Measurements from ENCODE around the gene PI16.
A peak's percentile ranks its signal among the peaks of the same experiment; 100 is the strongest.

Gene PI16, protein sequence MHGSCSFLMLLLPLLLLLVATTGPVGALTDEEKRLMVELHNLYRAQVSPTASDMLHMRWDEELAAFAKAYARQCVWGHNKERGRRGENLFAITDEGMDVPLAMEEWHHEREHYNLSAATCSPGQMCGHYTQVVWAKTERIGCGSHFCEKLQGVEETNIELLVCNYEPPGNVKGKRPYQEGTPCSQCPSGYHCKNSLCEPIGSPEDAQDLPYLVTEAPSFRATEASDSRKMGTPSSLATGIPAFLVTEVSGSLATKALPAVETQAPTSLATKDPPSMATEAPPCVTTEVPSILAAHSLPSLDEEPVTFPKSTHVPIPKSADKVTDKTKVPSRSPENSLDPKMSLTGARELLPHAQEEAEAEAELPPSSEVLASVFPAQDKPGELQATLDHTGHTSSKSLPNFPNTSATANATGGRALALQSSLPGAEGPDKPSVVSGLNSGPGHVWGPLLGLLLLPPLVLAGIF

GRCh38 chr6:36954262-36954931, at the start of gene PI16:
Gene PI16 (plus strand): TSS chr6:36954738. CDS start chr6:36954761, 23 bp downstream.
- no peak for DNase-seq (ENCODE audit: low spot score)

DNA sequence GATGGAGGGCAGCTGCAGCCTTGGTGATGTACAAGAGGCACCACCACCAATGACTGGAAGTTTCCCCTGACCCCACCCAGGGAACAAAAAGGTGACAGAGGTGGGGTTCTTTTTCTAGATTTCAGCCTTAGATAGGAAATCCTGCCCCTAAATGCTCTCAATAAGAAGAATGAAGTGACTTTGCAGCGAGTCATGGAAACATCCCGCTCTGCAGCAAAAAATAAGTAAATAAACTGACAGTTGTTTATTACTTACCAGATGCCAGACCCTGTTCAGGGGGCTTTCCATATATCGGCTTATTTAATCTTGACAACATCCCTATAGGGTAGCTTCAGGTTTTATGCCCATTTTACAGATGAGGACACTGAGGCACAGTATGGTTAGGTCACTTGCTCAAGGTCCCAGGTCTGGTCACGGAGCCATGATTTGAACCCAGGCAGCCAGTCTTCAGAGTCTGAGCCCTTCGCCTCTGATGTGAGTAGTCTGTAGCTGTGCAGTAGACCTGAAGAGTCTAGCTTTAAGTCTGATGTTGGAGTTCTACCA, 49.6 kb upstream of the PI16 start:
- no peak for DNase-seq (ENCODE audit: low spot score)

- DNase-seq (ENCODE audit: low spot score): no peak
These were observed 47.8 kb upstream of the PI16 start for GRCh38 chr6:36906539-36907325.

- DNase-seq (ENCODE audit: low spot score): no peak
These were observed 46.8 kb upstream of the PI16 start for GRCh38 chr6:36907781-36908180.

DNA sequence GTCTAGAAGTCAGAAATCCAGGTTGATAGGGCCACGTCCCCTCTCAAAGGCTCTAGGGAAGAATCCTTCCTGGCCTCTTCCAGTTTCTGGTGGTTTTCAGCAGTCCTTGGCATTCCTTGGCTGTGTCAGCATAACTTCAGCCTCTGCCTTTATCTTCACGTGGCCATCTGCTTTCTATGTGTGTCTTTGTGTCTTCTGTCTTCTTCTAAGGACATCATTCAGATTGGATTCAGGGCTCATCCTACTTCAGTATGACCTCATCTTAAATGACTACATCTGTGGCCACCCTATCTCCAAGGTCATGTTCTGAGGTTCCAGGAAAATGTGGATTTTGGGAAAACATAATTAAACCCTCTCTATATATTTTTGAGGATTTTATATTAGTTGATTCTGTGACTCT, 45.8 kb upstream of the PI16 start:
- DNase-seq (ENCODE audit: low spot score): no peak

- no peak for DNase-seq (ENCODE audit: low spot score)
These were observed 42.5 kb upstream of the PI16 start for GRCh38 chr6:36912030-36912454.

DNA sequence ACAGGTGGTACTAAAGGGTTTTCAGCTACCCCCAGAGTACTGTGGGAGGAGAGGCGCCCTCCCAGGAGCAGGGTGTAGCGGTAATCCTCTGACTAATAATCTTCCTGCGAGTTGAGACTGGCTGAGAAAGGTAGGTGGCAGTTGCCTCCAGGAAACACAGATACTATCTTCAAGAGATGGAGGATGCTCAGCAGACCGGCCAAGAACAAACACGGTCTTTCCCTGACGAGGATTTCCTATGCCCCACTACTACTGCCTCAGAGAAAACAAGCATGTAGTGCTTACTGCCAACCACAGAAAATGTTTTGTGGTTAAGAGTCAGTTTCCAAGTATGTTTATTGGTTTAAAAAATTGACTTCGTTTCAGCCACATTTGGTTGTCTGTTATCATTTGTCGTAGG, 42.0 kb upstream of the PI16 start:
- no peak for DNase-seq (ENCODE audit: low spot score)

- no peak for DNase-seq (ENCODE audit: low spot score)
These were observed 41.5 kb upstream of the PI16 start for GRCh38 chr6:36913082-36913481.

DNA sequence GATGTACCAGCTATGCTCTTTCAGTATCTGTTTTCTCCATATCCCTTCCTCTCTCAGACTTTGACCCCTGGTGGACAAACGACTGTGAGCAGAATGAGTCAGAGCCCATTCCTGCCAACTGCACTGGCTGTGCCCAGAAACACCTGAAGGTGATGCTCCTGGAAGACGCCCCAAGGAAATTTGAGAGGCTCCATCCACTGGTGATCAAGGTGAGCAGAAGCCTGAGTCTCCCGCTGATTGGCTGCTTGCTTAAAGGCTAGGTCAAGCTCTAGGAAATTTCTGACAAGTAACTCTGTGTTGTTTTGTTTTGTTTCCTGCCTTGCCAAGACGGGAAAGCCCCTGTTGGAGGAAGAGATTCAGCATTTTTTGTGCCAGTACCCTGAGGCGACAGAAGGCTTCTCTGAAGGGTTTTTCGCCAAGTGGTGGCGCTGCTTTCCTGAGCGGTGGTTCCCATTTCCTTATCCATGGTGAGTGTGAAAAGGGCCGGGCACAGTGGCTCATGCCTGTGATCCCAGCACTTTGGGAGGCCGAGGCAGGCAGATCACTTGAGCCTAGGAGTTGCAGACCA, 40.2 kb upstream of the PI16 start:
- DNase-seq (ENCODE audit: low spot score): no peak

DNA sequence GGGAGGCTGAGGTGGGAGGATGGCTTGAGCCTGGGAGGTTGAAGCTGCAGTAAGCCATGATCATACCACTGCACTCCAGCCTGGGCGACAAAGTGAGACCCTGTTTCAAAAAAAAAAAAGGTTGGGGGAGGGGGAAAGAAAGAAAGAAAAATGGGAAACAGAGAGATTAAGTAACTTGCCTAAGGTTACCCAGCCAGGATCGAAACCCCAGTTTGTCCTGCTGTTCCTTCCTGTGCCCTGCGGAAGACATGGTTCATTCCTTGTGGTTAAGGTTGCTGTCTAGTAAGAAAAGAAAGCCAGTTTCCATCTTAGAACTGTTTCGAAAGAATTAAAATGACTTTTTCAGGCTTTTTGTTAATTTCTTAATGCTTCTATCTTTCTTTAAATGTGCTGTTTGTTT, 38.9 kb upstream of the PI16 start:
- DNase-seq (ENCODE audit: low spot score): no peak

DNA sequence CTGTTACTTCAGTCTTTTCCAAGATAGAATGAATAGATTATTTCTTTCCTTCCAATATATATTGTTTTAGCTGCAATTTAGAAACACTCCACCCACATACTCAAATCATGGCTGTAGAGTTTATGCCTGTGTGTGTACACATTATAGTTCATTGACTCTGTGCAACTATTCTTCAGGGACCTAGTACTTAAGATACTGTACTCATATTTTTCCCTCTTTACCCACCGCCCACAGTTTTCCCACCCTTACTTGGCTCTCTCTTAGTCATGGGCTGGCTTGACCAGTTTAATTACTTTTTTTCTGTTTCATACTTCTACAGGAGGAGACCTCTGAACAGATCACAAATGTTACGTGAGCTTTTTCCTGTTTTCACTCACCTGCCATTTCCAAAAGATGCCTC, 38.4 kb upstream of the PI16 start:
- DNase-seq (ENCODE audit: low spot score): no peak

DNA sequence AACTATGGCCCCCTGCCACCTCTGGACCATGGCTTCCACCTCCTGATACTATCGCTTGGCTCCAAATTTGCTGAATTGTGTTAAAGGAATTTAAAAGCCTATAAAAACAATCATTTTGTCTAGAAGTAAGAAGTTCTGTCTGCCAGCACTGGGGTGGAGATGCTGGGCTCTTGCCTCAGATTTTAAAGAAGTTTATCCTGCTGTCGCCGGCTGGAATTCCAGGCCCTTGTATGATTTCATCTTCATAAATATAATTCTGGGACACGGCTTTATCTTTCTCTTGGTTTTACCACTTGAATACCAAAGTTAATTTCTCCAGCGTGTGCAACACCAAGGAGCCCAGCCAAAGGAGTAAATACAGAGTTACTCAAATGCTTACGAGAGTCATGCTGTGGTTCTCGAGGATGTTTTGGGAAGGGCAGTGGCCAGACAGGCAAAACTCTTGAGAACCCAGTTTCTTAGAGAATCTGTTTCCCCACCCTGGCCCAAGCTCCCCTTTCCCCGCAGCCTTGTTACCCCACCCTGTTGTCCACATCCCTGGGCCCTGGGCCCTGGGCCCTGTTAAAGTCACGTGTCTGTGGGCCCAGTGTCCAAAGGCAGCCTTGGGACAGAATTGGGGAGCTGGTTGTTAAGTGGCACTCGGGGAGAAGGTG, 36.9 kb upstream of the PI16 start:
- no peak for DNase-seq (ENCODE audit: low spot score)

GRCh38 chr6:36920049-36920448, 34.5 kb upstream of the PI16 start:
- no peak for DNase-seq (ENCODE audit: low spot score)

DNA sequence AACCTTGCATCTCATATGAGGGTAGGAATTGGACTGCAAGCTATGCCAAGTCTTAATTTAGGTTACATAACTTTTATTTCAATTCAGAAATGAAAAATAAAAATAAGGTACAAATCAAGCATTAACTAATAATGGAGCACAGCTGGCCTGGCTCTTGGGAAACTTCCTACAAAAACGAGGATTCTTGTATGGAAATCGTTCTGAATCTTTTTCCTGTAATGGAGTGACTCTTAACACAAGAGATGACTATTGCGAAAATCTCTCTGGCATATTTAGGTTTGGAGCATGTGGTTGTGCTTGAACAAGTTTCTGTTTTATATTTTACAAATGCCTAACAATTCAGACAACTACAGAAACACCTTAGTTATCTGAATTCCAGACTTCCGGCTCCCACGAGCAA, 34.0 kb upstream of the PI16 start:
- no peak for DNase-seq (ENCODE audit: low spot score)

DNA sequence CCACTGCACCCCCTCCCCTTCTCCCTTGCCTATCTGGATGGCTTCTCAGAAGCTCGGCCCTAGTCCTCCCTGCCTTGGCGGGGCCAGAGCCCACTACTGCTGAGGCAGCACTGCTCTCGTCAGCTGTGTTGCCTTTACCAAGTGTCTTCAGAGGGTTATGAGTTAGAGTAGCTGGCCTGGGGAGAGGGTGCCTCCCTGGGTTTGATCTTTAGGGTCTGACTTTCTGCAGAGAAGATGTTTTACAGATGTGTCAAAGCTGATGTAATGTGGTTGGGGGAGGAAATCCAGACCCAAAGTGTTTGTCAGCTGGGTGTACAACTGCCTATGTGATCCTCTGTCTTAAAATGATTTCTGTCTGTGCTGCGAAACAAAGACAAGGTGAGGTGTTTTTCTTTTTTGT, 30.4 kb upstream of the PI16 start:
- no peak for DNase-seq (ENCODE audit: low spot score)

GRCh38 chr6:36924778-36925374, 29.7 kb upstream of the PI16 start:
- peak; percentile 54 for DNase-seq (ENCODE audit: low spot score)

- no peak for DNase-seq (ENCODE audit: low spot score)
These were observed 28.7 kb upstream of the PI16 start for GRCh38 chr6:36925809-36926208.

DNA sequence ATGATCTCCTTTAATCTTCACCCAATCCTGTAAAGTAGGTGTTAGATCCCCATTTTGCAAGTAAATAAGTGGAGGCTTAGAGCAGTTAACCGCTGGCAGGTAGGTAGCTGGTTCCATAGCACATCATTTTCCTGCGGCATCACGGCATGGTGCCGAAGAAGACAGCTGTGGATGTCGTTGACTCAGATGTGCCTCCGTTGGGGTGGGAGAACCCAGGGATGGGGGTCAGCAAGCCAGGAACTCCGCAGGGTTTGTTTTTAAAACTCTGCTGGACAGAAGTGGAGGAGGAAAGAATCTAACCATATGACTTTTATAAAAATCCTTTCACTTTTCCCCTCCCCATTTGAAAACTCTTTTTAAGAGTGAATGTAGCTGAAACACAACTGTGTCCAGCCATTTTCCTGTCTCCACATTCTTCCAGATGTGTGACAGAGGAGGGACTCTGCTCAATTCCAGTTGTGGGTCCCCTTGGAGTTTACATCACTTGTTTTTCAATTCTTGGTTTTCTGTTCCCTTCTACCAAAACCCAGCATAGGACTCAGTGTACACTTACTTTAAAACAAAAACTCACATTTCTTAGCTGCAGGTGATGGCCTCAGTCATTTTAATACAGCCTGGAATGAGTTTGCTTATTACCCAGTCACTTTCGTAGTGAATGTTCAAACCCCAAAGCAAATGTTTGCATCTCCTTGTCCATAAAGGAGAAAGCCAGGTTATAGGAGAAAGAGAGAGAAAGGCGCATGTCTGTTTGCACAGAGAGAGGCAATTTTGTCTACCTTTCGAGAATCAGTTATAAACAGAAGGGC, 27.6 kb upstream of the PI16 start:
- DNase-seq (ENCODE audit: low spot score): no peak

- no peak for DNase-seq (ENCODE audit: low spot score)
These were observed 26.6 kb upstream of the PI16 start for GRCh38 chr6:36927691-36928546.

All from globus pallidus (tissue), 1 donor.